ENCODE measurements around the gene ARHGAP44. TPM values are rescaled to one million over a fixed set of nuclear protein-coding genes. Genes with fewer than 3 reads are reported as not detected.

The ARHGAP44 gene
- total and polyA plus RNA-seq, 2 of the 4 experiments (the other 2 are of a cell fraction), result 0.54 to 1.0 TPM

DNA sequence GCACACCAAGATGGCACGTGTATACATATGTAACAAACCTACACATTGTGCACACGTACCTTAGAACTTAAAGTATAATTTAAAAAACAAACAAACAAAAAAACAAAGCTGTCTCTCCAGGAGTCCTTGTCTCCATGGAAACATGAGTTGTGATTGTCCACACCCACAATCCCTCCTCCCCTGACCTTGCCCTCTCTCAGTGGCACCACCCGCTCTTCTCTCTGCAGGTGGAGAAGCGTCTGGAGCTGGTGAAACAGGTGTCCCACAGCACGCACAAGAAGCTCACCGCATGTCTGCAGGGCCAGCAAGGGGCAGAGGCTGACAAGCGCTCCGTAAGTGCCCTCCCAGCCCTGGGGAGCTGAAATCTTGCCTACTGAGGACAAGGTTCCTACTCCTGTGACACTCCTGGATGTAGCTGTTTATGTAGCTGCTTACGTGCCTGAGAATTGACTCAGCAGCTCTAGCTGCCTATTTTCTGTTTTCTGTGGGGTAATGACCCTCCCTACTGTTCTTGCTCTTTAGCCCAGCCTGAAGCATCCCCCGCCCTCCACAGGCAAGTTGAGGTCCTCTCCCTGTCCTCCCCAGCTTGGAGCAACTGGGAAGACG lies 107.0 kb downstream of the ARHGAP44 start:
- in situ Hi-C loops (cut with MboI; ENCODE audit: low sequenced_read_pairs) (no loop called here), intact Hi-C loops (cut with micrococcal nuclease) (no loop called here), dilution Hi-C loops (cut with HindIII; ENCODE audit: low sequenced_read_pairs, unreplicated experiment) (no loop called here)
- POLR2A ChIA-PET (ENCODE audit: unreplicated experiment), result no interaction called here
- H4K91ac ChIP-seq (ENCODE audit: insufficient read depth, low read depth, low read length), result no peak overlapping the region
- H2BK120ac ChIP-seq (ENCODE audit: low read depth, low read length), result no peak overlapping the region
- H3K4me1 ChIP-seq (ENCODE audit: control insufficient read depth, insufficient read depth, low read length), result no peaks in the 10 kb centered on the region
- no peak overlapping the region for H2BK20ac ChIP-seq (ENCODE audit: low read depth, low read length)
- H3K79me1 ChIP-seq (ENCODE audit: low read depth in 1 of 2, low read length in 2 of 2), result no peaks in the 10 kb centered on the region
- H3K9ac ChIP-seq (ENCODE audit: low read depth, low read length), result no peak overlapping the region
- no peak overlapping the region for H3K56ac ChIP-seq (ENCODE audit: extremely low read depth, insufficient read depth, low read length)
- H2AFZ ChIP-seq (replicated peaks; ENCODE audit: low read length, poor library complexity), result no peak overlapping the region
- H3K27me3 ChIP-seq (ENCODE audit: control insufficient read depth, insufficient read depth, low read length), result peaks cover 6% of the 10 kb centered on the region
- no peak overlapping the region for H3K14ac ChIP-seq (replicated peaks; ENCODE audit: low read depth, low read length)
- H3K36me3 ChIP-seq (ENCODE audit: control insufficient read depth, insufficient read depth, low read length), result no peaks in the 10 kb centered on the region
- H3K23ac ChIP-seq (ENCODE audit: low read depth, low read length), result no peak overlapping the region
- H3K18ac ChIP-seq (ENCODE audit: low read depth, low read length), result no peak overlapping the region
- H3K4me2 ChIP-seq (ENCODE audit: low read depth, low read length), result no peak overlapping the region
- no peak overlapping the region for H2BK15ac ChIP-seq (ENCODE audit: low read depth, low read length)
- WGBS, 2 experiments (ENCODE audit: extremely low coverage in 2 of 2, insufficient read length in 1 of 2), result 81% methylated on average over 5 of the region's 11 CpGs; no CpG with 5 or more reads in 1 of the 2 experiments
- no TSS peak for BruUV-seq (replicated peaks)
- H4K8ac ChIP-seq (ENCODE audit: low read depth in 2 of 2, low read length in 2 of 2), result no peak overlapping the region
- H4K20me1 ChIP-seq (ENCODE audit: insufficient read depth, low read length), result no peaks in the 10 kb centered on the region
- H3K9me1 ChIP-seq (ENCODE audit: insufficient read depth, low read length), result no peaks in the 10 kb centered on the region
- H3K27ac ChIP-seq (ENCODE audit: insufficient read depth, low read length), result no peak overlapping the region
- CTCF ChIA-PET, result no interaction called here
- no peak overlapping the region for H3K4me3 ChIP-seq (ENCODE audit: insufficient read depth, low read depth, low read length)
- ATAC-seq (ENCODE audit: low read depth), result peak; percentile 46; the same call in 1 of the 2 replicates
- TF ChIP-seq RCOR1 (IDR thresholded peaks at IDR 0.05; ENCODE audit: insufficient replicate concordance, low read length) (no peak), MAFK (IDR thresholded peaks at IDR 0.05; ENCODE audit: low read depth, low read length) (no peak), FOS (IDR thresholded peaks at IDR 0.05; ENCODE audit: low read depth, low read length) (no peak), ELK1 (IDR thresholded peaks at IDR 0.05; ENCODE audit: borderline replicate concordance, low read depth, low read length) (no peak), RAD21 (IDR thresholded peaks at IDR 0.05; ENCODE audit: low read length) (no peak), USF2 (IDR thresholded peaks at IDR 0.05; ENCODE audit: low read depth, low read length) (no peak), MAZ (IDR thresholded peaks at IDR 0.05; ENCODE audit: borderline replicate concordance, low read depth, low read length) (no peak), RFX5 (IDR thresholded peaks at IDR 0.05; ENCODE audit: low read depth, low read length) (no peak)
- TF ChIP-seq, protein P1, sequence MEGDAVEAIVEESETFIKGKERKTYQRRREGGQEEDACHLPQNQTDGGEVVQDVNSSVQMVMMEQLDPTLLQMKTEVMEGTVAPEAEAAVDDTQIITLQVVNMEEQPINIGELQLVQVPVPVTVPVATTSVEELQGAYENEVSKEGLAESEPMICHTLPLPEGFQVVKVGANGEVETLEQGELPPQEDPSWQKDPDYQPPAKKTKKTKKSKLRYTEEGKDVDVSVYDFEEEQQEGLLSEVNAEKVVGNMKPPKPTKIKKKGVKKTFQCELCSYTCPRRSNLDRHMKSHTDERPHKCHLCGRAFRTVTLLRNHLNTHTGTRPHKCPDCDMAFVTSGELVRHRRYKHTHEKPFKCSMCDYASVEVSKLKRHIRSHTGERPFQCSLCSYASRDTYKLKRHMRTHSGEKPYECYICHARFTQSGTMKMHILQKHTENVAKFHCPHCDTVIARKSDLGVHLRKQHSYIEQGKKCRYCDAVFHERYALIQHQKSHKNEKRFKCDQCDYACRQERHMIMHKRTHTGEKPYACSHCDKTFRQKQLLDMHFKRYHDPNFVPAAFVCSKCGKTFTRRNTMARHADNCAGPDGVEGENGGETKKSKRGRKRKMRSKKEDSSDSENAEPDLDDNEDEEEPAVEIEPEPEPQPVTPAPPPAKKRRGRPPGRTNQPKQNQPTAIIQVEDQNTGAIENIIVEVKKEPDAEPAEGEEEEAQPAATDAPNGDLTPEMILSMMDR (conservative IDR thresholded peaks at IDR 0.05; ENCODE audit: low read depth, low read length), result no peak
- H2AK5ac ChIP-seq (ENCODE audit: low read depth, low read length), result no peak overlapping the region
- DNase-seq, result peak; percentile 2
- no peak overlapping the region for H3K4ac ChIP-seq (ENCODE audit: low read depth, low read length)
- H3K9me3 ChIP-seq (ENCODE audit: control insufficient read depth, insufficient read depth, low read length), result no peaks in the 10 kb centered on the region; the same call in 1 of the 2 replicates
- no peak overlapping the region for H2BK5ac ChIP-seq (ENCODE audit: low read depth, low read length, poor library complexity, severe bottlenecking)
- no peak overlapping the region for H2AK9ac ChIP-seq (replicated peaks; ENCODE audit: low read depth, low read length, poor library complexity)
- H4K5ac ChIP-seq (ENCODE audit: low read depth, low read length), result no peak overlapping the region

All from IMR-90 (cell line).